CD4-positive, alpha-beta T cell (primary cell): ENCODE data around the gene ATP8A2. TPM values are rescaled to one million over a fixed set of nuclear protein-coding genes. Genes with fewer than 3 reads are reported as not detected.

ENCODE experiments used
- ATAC-seq: fragments of 200-7000 bp; cut with Tn5 transposase; one replicate; pipeline ENCODE4 v1.10.0; 2022; ENCODE audit warnings: mild to moderate bottlenecking; ENCODE audit not compliant: poor library complexity
- CTCF ChIA-PET: fragments of 350-600 bp; sonication (Branson Sonifier 250); formaldehyde crosslinking; loops from one replicate; lab custom pipeline; 2021; ENCODE audit warnings: antibody characterized with exemption, inconsistent platforms; lab: Charles Lee
- POLR2A ChIA-PET: fragments of 350-600 bp; sonication (Branson Sonifier 250); formaldehyde crosslinking; loops from one replicate; lab custom pipeline; 2021; ENCODE audit warnings: antibody characterized with exemption, inconsistent platforms; lab: Charles Lee
- DNase-seq, 14 experiments: peaks; one replicate each; pipeline ENCODE4 v3.0.0-alpha.2; 2013 to 2020; ENCODE audit warnings: mixed read lengths in 2 of 14
- H3K27ac ChIP-seq, 2 donors: one replicate each; pipeline versions ENCODE4 v1.5.1 to v1.7.0; 2013; ENCODE audit warnings: low read length in 2 of 2, low read depth in 1 of 2, mild to moderate bottlenecking in 1 of 2
- H3K27me3 ChIP-seq, 2 experiments: 1 replicate in 1 of 2; 2 replicates in 1 of 2; pipeline versions ENCODE4 v1.6.1 to v1.7.0; 2013; ENCODE audit warnings: low read length in 2 of 2, control low read depth in 1 of 2, mild to moderate bottlenecking in 1 of 2, moderate library complexity in 1 of 2; ENCODE audit not compliant: insufficient read depth in 2 of 2, control insufficient read depth in 1 of 2
- H3K36me3 ChIP-seq: one replicate; pipeline ENCODE4 v1.6.1; 2013; ENCODE audit warnings: low read length, control low read depth; ENCODE audit not compliant: insufficient read depth
- H3K4me1 ChIP-seq: one replicate; pipeline ENCODE4 v1.6.1; 2013; ENCODE audit warnings: low read length, control low read depth; ENCODE audit not compliant: insufficient read depth
- H3K4me3 ChIP-seq: one replicate; pipeline ENCODE4 v1.5.1; 2013; ENCODE audit warnings: mild to moderate bottlenecking, low read length, moderate library complexity
- H3K9me3 ChIP-seq, 2 experiments: 1 replicate in 1 of 2; 2 replicates in 1 of 2; pipeline versions ENCODE4 v1.6.1 to v1.7.0; 2013; ENCODE audit warnings: low read length in 2 of 2, mild to moderate bottlenecking in 2 of 2, control low read depth in 1 of 2, moderate library complexity in 1 of 2; ENCODE audit not compliant: control insufficient read depth in 1 of 2, insufficient read depth in 1 of 2
- H3K27ac Mint-ChIP-seq: one replicate; pipeline ENCODE4 v1.8.0; 2020; ENCODE audit warnings: mixed read lengths
- H3K27me3 Mint-ChIP-seq: one replicate; pipeline ENCODE4 v1.8.0; 2021; ENCODE audit warnings: mixed read lengths
- H3K36me3 Mint-ChIP-seq: one replicate; pipeline ENCODE4 v1.8.0; 2021; ENCODE audit warnings: low read depth, mixed read lengths
- H3K4me1 Mint-ChIP-seq: one replicate; pipeline ENCODE4 v1.8.0; 2021; ENCODE audit warnings: low read depth, mixed read lengths
- H3K4me3 Mint-ChIP-seq: one replicate; pipeline ENCODE4 v1.8.0; 2020; ENCODE audit warnings: mild to moderate bottlenecking, mixed read lengths
- H3K9me3 Mint-ChIP-seq: one replicate; pipeline ENCODE4 v1.8.0; 2020; ENCODE audit warnings: mixed read lengths
- CTCF ChIP-seq: fragments of 200-600 bp; IDR thresholded peaks from one replicate; pipeline ENCODE4 v1.8.0; 2022; ENCODE audit warnings: antibody characterized with exemption, mild to moderate bottlenecking
- intact Hi-C, 2 experiments: fragments of 100-400 bp; cut with DNase I in 1 of 2; cut with micrococcal nuclease in 1 of 2; formaldehyde crosslinking; loops; one replicate each; pipeline versions ENCODE4 v1.15.1 to v1.9.0; 2023 to 2025; cut with DNase I, micrococcal nuclease
- total RNA-seq, 174 experiments: library from RNA in 2 of 174; stranded (reverse) in 2 of 174; gene quantifications; one replicate each; pipeline ENCODE4 v1.2.3 and lab custom pipeline; 2021 to 2026

Gene ATP8A2
- total RNA-seq, 2 experiments from 2014 or later = 0.22 to 0.36 TPM

DNA sequence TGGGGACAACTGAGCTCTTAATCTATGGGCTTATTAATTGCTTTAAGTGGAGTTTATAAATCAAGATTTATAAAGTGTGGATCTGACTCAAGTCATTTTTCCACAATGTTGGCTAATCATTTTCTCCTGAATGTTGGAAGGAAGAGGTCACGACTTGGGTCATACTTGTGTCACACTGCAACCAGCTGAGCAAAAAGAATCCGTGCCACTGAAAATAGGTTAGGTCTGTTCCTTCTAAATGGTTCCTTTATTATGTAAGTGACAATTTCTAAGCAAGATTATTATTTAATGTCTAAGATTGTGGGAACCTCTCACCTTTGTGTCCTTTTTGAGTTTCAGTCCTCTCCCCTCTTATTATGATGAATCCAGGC, 501.5 kb downstream of the ATP8A2 start:
- Histone ChIP-seq H3K27ac (no peak overlapping the region), H3K9me3 (no peaks in the 10 kb centered on the region), H3K4me1 (peaks cover 36% of the 10 kb centered on the region), H3K36me3 (no peaks in the 10 kb centered on the region), H3K4me3 (no peak overlapping the region), H3K27me3 (no peaks in the 10 kb centered on the region)
- ATAC-seq = no peak
- no peak overlapping the region for H3K4me3 Mint-ChIP-seq
- POLR2A ChIA-PET = interaction anchor here (1.5 to 1.9 kb wide), 2 partner anchors 15 to 29 kb away, joined by 3 to 6 read pairs; no protein-coding TSS in a partner anchor
- CTCF ChIA-PET = no interaction called here
- H3K27me3 Mint-ChIP-seq = no peaks in the 10 kb centered on the region
- H3K9me3 Mint-ChIP-seq = no peaks in the 10 kb centered on the region
- intact Hi-C loops = no loop called here
- peak overlapping the region; percentile 78 for H3K27ac Mint-ChIP-seq
- TF ChIP-seq CTCF = no peak
- H3K4me1 Mint-ChIP-seq = peaks cover 74% of the 10 kb centered on the region
- H3K36me3 Mint-ChIP-seq = no peaks in the 10 kb centered on the region
- no peak for DNase-seq

DNA sequence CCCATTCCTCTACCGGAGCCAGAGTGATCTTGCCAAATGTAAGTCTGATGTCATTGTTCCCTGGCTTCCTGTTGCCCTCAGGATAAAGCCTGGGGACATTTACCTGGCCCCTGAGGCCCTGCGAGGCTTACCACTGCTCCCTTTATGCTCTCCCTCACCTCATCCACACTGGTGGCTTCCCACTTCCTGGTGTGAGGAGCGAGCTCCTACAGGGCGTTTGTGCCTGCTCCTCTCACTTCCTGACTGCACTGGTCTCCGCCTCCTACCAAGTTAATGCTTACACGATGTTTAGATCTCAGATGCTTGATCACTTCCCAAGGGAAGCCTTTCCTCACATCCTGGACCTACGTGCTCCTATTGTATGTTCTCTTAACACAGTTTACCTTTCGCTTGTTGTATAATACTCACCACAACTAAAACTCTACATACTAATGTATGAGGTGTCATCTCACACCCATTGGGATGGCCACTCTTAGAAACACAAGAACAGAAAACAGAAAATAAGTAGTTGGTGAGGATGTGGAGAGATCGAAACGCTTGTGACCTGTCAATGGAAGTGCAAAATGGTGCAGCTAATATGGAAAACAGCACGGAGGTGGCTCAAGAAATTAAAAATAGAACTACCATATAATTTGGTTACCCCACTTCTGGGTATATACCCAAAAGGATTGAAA, 502.4 kb downstream of the ATP8A2 start:
- Mint-ChIP-seq H3K27me3 (no peaks in the 10 kb centered on the region), H3K9me3 (no peaks in the 10 kb centered on the region), H3K27ac (peak overlapping the region; percentile 78), H3K4me3 (peak overlapping the region; percentile 22), H3K36me3 (no peaks in the 10 kb centered on the region), H3K4me1 (peaks cover 76% of the 10 kb centered on the region)
- H3K27ac ChIP-seq = peak overlapping the region; percentile 31 to 47
- DNase-seq (peak in 2 of 14 experiments; percentile 15 to 24), ATAC-seq (no peak)
- ChIA-PET POLR2A (interaction anchor here (1.0 to 1.5 kb wide), 3 partner anchors 14 to 27 kb away, joined by 3 to 5 read pairs (median 3); no protein-coding TSS in a partner anchor), CTCF (no interaction called here)
- no peaks in the 10 kb centered on the region for H3K9me3 ChIP-seq
- TF ChIP-seq CTCF = no peak
- intact Hi-C loops = loop anchor here in 1 of 2 experiments (2.0 kb wide), 1 partner anchor 29 kb away; no protein-coding TSS in a partner anchor
- H3K36me3 ChIP-seq = no peaks in the 10 kb centered on the region
- H3K4me1 ChIP-seq = peaks cover 36% of the 10 kb centered on the region
- no peak overlapping the region for H3K4me3 ChIP-seq
- no peaks in the 10 kb centered on the region for H3K27me3 ChIP-seq

DNA sequence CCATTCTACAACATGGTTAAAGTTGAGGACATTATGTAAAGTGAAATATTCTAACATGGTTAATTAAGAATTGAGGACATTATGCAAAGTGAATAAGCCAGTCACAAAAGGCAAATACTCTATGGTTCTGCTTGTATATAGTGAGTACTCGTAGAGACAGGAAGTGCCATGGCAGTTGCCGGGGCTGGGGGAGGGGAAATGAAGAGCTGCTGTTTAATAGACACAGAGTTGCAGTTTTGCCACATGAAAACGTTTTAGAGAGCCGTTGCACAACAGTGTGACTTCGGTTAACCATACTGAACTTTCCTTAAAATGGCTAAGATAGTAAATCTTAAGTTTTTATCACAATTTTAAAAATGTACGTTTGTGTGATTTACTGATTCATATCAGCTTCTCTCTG, 503.1 kb downstream of the ATP8A2 start:
- Histone ChIP-seq H3K27me3 (no peaks in the 10 kb centered on the region), H3K4me3 (no peak overlapping the region), H3K36me3 (no peaks in the 10 kb centered on the region), H3K27ac (peak overlapping the region; percentile 31 to 47), H3K4me1 (peaks cover 39% of the 10 kb centered on the region), H3K9me3 (no peaks in the 10 kb centered on the region)
- DNase-seq (peak; percentile 46 to 81 (median 66)), ATAC-seq (peak; percentile 95)
- POLR2A ChIA-PET = interaction anchor here (0.8 to 1.2 kb wide), 4 partner anchors 13 to 33 kb away, joined by 3 to 5 read pairs (median 4); no protein-coding TSS in a partner anchor
- CTCF ChIA-PET = no interaction called here
- Mint-ChIP-seq H3K27ac (peak overlapping the region; percentile 78), H3K9me3 (no peaks in the 10 kb centered on the region), H3K4me1 (peaks cover 76% of the 10 kb centered on the region), H3K27me3 (no peaks in the 10 kb centered on the region), H3K4me3 (peak overlapping the region; percentile 22), H3K36me3 (no peaks in the 10 kb centered on the region)
- no peak for TF ChIP-seq CTCF
- intact Hi-C loops = loop anchor here in 1 of 2 experiments (2.0 kb wide), 1 partner anchor 28 kb away; no protein-coding TSS in a partner anchor
